Measurements from ENCODE around the gene SCARF2. TPM values are rescaled to one million over a fixed set of nuclear protein-coding genes. Genes with fewer than 3 reads are reported as not detected.

The SCARF2 gene
- polyA plus RNA-seq, 3 donors, result 0.12 to 0.51 TPM; not detected in 1

- H3K4me3 ChIP-seq (replicated peaks in 1 of 3; ENCODE audit: low read depth in 2 of 3, low read length in 3 of 3), result peak overlapping the region in 1 of 3 experiments; percentile 58
- Mint-ChIP-seq H3K9me3 (peaks cover 0 to 9% (median 2%) of the 10 kb centered on the region in 7 donors), H3K36me3 (peaks cover 2 to 14% of the 10 kb centered on the region in 2 donors), H3K4me3 (peak overlapping the region; percentile 24 to 68), H3K27ac (no peak overlapping the region), H3K4me1 (peaks cover 22% of the 10 kb centered on the region), H3K27me3 (ENCODE audit: low read depth in 3 of 3) (peaks cover 46 to 64% (median 51%) of the 10 kb centered on the region in 3 donors)
- H3K4me1 ChIP-seq (ENCODE audit: control insufficient read depth in 1 of 2, insufficient read depth in 2 of 2, low read length in 2 of 2), result peaks cover 20 to 38% of the 10 kb centered on the region in 2 donors
- no peaks in the 10 kb centered on the region for H3K36me3 ChIP-seq (replicated peaks in 1 of 2; ENCODE audit: control insufficient read depth in 1 of 2, insufficient read depth in 2 of 2, low read length in 2 of 2)
- H3K27ac ChIP-seq (ENCODE audit: low read depth in 1 of 2, low read length in 2 of 2), result no peak overlapping the region
- no peaks in the 10 kb centered on the region for H3K79me2 ChIP-seq (ENCODE audit: insufficient read depth, low read length)
- no peak overlapping the region for H3K9ac ChIP-seq (ENCODE audit: insufficient read depth, low read length, poor library complexity, severe bottlenecking)
- H2AFZ ChIP-seq (ENCODE audit: insufficient read depth, low read depth, low read length, poor library complexity, severe bottlenecking), result no peak overlapping the region
- WGBS (ENCODE audit: insufficient coverage), result 8% methylated on average over 96 of the region's 96 CpGs
- peaks cover 9% of the 10 kb centered on the region for H4K20me1 ChIP-seq (ENCODE audit: insufficient read depth, low read length)
- no peak for TF ChIP-seq CTCF (IDR thresholded peaks at IDR 0.05)
- intact Hi-C loops (cut with micrococcal nuclease), result loop anchor here in 1 of 2 donors (5.0 kb wide), 1 partner anchor 277 kb away; no protein-coding TSS in a partner anchor
- no peak for DNase-seq
- peaks cover 5 to 22% of the 10 kb centered on the region in 2 donors for H3K9me3 ChIP-seq (replicated peaks in 1 of 2; ENCODE audit: control insufficient read depth in 1 of 2, insufficient read depth in 1 of 2, low read length in 2 of 2)
- H3K4me2 ChIP-seq (replicated peaks; ENCODE audit: extremely low read depth, low read length, poor library complexity, severe bottlenecking), result peak overlapping the region; percentile 70
- peaks cover 15 to 70% of the 10 kb centered on the region in 2 donors for H3K27me3 ChIP-seq (ENCODE audit: control insufficient read depth in 2 of 2, insufficient read depth in 2 of 2, low read length in 2 of 2)
These were observed 11.9 kb downstream of the SCARF2 start for GRCh38 chr22:20425566-20426258.

- peaks cover 4% of the 10 kb centered on the region for H4K20me1 ChIP-seq (ENCODE audit: insufficient read depth, low read length)
- Mint-ChIP-seq H3K4me1 (peaks cover 17% of the 10 kb centered on the region), H3K27me3 (ENCODE audit: low read depth in 3 of 3) (peaks cover 39 to 58% (median 47%) of the 10 kb centered on the region in 3 donors), H3K9me3 (peaks cover 0 to 8% (median 2%) of the 10 kb centered on the region in 7 donors), H3K4me3 (peak overlapping the region in 1 of 2 donors; percentile 80), H3K27ac (no peak overlapping the region), H3K36me3 (peaks cover 2 to 14% of the 10 kb centered on the region in 2 donors)
- H3K9me3 ChIP-seq (replicated peaks in 1 of 2; ENCODE audit: control insufficient read depth in 1 of 2, insufficient read depth in 1 of 2, low read length in 2 of 2), result peaks cover 5 to 17% of the 10 kb centered on the region in 2 donors
- 34% methylated on average over 58 of the region's 59 CpGs for WGBS (ENCODE audit: insufficient coverage)
- no peaks in the 10 kb centered on the region for H3K79me2 ChIP-seq (ENCODE audit: insufficient read depth, low read length)
- TF ChIP-seq CTCF (IDR thresholded peaks at IDR 0.05), result no peak
- H3K4me3 ChIP-seq (replicated peaks in 1 of 3; ENCODE audit: low read depth in 2 of 3, low read length in 3 of 3), result peak overlapping the region in 1 of 3 experiments; percentile 58
- no peak overlapping the region for H3K27ac ChIP-seq (ENCODE audit: low read depth in 1 of 2, low read length in 2 of 2)
- peaks cover 9 to 64% of the 10 kb centered on the region in 2 donors for H3K27me3 ChIP-seq (ENCODE audit: control insufficient read depth in 2 of 2, insufficient read depth in 2 of 2, low read length in 2 of 2)
- H2AFZ ChIP-seq (ENCODE audit: insufficient read depth, low read depth, low read length, poor library complexity, severe bottlenecking), result no peak overlapping the region
- DNase-seq, result no peak
- peaks cover 14 to 32% of the 10 kb centered on the region in 2 donors for H3K4me1 ChIP-seq (ENCODE audit: control insufficient read depth in 1 of 2, insufficient read depth in 2 of 2, low read length in 2 of 2)
- H3K9ac ChIP-seq (ENCODE audit: insufficient read depth, low read length, poor library complexity, severe bottlenecking), result no peak overlapping the region
- H3K36me3 ChIP-seq (replicated peaks in 1 of 2; ENCODE audit: control insufficient read depth in 1 of 2, insufficient read depth in 2 of 2, low read length in 2 of 2), result no peaks in the 10 kb centered on the region
- peak overlapping the region; percentile 70 for H3K4me2 ChIP-seq (replicated peaks; ENCODE audit: extremely low read depth, low read length, poor library complexity, severe bottlenecking)
- intact Hi-C loops (cut with micrococcal nuclease), result loop anchor here (5.0 kb wide), 2 partner anchors 72 to 277 kb away; partner anchors contain the start of gene KLHL22 (in 1 of the 2)
These were observed 12.6 kb downstream of the SCARF2 start for GRCh38 chr22:20424932-20425565.
